ENCODE measurements around the gene MACROD2.
"Not testable (repeated sequence)": the region's sequence is repeated elsewhere in the genome, so short reads cannot be mapped to it uniquely, and the experiment has no call there.

Gene MACROD2

GRCh38 chr20:15515691-15516090 lies 1520.4 kb downstream of the MACROD2 start:
- no peak for DNase-seq

DNA sequence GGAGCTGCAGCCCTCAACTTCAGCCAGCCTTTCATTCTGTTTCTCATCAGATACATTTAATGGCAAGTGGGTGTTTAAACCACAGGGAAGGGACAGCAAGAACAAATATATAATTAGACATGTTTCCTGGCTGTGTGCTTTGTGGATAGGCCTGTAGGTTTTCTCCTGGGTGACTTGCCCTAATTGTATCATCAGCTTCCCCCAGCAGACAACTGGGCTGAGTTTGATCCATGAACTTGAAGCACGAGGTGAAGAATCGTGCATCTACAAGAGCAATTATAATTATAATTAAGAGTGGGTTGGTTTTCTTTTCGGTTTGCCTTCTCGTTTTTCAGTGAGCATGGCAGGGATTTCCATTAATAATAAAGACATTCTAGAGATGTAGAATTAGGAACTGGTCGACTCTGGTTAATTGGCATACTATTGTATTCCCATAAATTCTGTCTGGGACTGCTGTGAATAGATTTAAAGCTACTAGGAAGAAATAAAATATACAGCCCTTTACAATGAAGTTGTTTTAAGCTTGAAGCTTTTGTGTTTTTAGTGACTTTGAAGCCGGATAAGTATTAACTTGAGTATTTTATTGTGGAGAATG lies 1525.7 kb downstream of the MACROD2 start:
- DNase-seq: no peak

DNA sequence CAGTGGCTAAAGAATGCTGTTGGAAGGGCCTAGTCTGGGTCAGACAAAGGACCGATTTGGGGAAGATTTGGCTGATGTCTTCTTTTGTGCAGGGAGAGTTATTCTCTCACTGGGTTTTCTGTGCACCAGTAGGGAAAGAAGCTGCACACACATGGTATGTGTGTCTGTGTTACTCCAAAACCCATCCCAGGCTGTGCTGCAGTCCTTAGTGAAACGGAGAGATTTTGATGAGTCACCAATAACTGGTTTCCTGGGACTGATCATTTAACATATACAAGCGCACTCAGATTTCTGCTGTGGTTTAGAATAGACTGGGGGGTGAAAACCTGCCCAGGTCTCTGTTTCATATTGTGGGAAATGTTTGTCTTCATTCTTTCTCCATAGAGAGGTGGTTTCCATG lies 1528.1 kb downstream of the MACROD2 start:
- DNase-seq: no peak

DNA sequence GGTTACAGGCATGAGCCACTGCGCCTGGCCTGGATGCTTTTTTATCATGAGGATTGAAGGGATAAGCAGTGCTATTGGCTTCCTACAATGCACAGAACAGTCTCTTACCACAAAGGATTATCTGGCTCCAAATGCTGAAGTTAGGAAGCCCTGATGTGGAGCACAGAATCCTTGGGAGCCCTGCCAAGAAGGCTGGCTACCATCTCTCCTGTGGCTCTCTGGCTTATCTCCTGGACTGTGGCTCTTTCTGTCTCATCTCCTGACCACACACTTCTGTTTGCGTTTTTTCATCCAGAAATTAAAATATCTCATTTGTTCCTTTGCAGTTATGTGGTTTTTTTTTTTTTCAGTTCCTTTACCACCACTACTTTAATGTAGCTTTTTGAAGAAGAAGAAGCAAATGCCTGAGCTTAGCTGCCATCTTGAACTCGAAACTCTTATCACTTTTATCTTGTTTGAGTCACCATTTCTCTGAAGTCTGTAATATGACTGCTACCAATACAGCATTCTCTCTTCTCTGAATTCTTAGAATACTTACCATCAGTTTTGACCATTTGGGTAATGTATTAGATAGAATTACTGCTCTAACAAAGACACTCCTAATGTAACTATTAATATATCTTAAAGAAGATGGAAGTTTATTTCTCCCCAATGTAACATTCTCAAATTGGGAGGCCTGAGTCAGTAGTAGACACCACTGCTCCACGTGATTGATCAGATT lies 1533.2 kb downstream of the MACROD2 start:
- DNase-seq: no peak

DNA sequence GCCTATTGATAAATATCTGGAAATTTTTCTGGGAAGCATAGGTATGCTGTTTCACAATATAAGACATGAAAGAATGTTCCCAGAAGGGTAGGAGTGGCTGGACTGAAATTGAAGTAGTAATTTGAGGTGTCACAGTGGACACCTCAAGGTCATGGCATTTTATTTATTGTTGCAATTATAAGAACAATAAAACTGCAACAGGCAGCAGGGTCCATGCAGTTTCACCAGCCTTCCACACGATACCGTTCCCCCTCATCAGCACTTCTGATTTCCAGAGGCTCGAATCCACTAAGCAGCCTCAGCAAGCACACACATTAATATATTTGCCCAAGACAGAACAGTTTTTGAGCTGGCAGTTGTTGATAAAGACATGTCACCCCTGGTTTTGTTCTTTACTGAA lies 1540.5 kb downstream of the MACROD2 start:
- no peak for DNase-seq

GRCh38 chr20:15537200-15537599 lies 1541.9 kb downstream of the MACROD2 start:
- DNase-seq: not testable (repeated sequence)

DNA sequence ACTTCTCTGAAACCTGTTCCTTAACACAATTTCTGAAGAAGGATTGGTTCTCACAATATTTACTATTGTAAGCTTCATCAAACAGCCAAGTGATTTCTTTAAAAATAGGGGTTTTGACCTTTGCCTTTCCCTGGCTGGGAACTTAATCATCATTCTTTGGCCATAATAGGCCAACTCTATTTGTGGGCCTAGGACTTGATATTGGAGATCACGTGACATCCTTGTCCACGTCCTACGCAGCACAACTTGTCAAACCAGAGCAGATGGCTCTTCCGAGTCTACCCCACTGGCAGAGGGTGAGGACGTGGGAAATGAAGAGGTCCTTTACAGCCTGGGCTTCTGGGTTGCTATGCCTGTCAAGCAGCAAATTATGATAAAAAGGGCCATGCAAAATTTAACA lies 1547.3 kb downstream of the MACROD2 start:
- DNase-seq: no peak

DNA sequence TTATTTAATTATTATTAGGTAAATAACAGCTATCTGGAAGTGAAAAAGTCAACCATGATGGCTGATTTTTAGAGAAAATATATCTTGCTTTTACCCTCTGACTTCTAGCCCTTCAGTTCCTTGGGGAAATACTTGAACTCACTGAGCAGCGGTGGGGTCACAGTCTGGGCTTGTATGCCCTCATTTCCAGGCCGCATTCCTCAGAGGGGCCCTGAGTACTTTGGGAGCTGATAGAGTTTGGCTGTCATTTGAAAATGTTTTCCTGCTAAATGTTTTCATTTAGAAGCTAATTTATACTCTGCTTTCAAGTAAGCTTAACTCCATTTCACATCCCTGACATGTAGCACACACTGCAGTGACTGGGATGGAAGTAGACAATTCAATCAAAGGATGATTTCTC lies 1549.4 kb downstream of the MACROD2 start:
- no peak for DNase-seq

DNA sequence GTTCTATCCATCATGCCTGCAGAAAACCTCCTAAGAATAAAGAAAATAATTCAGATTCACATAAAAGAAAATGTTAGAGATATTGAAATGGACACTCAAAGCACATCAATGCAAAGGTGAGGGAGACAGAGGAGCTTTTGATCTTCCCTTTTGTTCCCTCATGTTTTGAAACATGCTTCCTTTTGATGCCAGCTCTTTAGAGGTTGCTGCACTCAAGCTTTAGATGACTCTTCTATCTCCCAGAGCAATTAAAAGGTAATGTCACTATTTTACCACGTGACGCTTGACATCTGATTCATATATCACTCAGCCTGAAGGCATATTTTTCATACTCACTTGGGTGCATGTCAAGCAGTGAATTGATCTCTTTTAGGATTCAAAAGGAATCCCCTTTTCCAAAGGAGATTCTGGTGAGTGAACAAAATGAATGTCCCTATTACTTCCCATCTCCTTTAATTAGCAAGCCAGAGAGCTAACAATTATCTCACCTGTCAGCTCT lies 1551.3 kb downstream of the MACROD2 start:
- DNase-seq: no peak

DNA sequence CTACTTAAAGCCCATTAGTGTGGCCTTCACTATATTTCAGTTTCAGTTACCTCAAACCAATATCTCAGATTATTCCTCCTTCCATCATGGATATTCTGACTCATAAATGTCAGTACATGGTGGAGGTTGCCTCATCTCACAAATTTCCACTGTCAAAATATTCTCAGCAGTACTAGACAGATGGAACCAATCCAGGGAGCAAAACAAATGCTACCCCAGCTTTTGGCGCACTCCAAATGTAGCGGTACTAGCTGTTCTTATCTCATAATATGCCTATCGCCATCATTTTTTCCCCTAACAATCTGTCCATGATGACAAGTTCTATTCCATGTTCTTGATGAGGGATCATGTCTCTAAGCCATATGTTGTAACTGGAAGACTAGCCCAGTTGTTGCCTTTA lies 1551.8 kb downstream of the MACROD2 start:
- no peak for DNase-seq

DNA sequence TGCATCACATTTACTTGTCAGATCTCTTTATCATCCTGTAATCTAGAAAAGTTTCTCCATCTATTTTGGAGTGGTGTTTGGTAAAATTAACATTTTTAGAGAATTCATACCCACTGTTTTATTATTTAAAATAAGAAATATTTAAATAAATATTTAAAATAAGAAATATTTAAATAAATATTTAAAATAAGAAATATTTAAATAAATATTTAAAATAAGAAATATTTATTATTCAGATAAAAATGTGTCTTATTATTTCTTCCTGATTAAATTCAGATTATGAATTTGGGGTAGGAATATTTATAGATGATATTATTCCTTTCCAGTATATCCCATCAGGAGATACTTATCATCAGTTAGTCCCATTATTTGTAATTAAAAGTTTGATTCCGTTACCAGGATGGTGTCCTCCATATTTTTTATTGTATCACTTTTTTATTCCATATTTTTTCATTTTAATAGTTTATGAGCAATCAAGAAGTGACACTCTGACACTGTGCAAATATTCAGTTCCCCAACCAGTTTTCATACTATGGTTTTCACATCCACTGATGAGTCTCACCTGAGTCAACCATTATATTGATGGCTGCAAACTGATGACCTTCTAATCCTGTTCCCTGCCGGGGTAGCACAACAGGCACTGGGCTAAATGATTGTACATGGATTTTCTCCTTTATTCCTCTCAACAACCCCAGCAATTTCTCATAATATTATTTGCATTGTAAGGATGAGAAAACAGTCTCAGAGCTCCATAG lies 1555.0 kb downstream of the MACROD2 start:
- no peak for DNase-seq

DNA sequence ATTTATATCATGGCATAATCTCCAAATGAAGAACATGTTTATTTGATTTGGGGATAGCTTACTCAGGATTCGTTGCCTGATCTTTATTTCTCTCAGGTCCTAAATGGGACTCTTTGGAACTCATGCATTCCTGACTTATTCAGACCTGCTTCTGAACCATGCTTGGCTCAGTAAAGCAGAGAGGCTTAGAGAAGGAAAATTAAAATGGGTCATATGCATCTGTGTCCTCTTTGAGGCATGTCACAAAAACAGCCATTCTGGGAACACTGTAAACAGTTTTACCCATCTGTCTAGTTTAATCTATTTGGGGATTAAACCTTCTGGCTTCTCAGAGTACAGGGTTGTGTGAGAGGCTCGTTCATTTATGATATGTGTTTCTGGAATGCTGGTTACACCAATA lies 1560.6 kb downstream of the MACROD2 start:
- DNase-seq: no peak

- DNase-seq: no peak
Observed at GRCh38 chr20:15556869-15557268, 1561.6 kb downstream of the MACROD2 start.

DNA sequence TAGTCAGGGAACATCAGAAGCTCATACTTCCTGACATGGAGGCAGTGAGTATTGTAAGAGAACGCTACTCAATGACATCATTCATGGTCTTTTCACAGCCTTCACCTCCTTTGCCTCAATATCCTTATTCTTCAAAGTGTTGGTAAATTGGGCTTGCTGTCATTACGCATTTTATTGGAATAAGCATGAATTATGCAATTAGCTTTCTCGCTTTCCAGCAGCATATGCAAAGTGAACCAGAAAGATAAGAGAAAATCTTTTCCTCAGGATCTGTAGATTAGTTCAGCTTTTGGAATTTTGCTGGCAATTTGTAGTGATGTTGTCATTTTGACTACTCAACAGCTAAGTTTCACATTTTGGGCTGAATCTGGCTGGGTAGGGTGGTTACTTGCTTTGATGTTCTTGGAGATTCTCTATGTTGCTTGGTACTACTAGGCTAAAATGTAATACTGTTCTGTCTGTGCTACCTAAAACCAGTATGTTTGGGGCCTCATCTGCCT lies 1565.8 kb downstream of the MACROD2 start:
- DNase-seq: no peak

- no peak for DNase-seq
Observed at GRCh38 chr20:15561707-15562404, 1566.5 kb downstream of the MACROD2 start.

DNA sequence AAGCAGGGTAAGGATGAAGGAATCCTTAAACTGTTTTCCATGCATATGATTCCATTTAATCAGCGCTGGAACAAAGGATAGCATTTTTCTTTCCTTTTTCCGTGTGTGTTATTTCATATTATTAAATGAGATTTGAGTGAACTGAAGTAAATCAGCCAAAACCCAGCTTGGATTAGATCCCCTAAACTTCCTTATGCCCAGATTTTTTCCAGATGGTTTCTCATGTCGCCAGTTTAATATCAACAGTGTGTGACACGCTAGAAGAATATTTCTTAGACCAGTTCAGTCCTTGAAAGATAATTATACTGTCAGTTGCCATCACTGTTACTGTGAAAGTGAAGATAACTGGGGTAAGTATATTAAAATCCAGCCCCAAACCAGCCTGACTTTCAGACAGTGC lies 1568.5 kb downstream of the MACROD2 start:
- DNase-seq: no peak

DNA sequence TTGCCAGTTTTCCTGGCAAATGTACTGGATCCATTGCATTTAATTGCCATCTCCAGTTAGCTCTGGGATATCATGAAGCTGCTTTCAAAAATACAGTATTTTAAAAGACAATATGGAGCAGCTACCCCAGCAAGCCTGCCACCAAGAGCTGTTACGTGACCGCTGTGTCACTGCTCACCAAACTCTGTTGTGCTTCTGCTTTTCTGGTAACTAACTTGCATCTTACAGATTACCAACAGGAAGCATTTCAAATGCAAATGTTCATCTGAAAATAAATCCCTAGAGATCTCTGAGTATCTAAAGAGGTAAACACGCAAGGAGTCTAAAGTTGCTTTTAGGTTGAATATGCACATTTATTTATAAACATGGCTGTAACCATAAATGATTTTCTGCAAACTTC lies 1569.7 kb downstream of the MACROD2 start:
- DNase-seq: no peak

GRCh38 chr20:15565786-15566185 lies 1570.5 kb downstream of the MACROD2 start:
- no peak for DNase-seq

- no peak for DNase-seq
Observed at GRCh38 chr20:15567219-15567618, 1571.9 kb downstream of the MACROD2 start.

DNA sequence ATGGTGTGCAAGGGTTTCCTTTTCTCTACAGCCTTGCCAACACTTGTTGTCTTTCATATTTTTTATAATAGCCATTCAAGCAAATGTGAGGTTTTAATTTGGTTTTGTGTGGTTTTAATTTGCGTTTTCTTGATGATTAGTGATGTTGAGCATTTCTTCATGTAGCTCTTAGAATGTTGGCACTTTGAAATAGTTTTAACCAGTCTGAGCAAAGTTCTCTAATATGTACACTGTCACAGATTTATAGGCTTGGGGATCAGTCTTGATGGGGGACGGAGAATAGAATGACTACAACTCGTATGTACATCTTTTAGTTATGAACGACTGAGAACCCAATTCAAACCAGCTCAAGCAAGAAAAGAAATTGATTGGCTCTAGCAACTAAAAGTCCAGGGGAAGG lies 1574.8 kb downstream of the MACROD2 start:
- DNase-seq: no peak

- DNase-seq: no peak
Observed at GRCh38 chr20:15571056-15571455, 1575.7 kb downstream of the MACROD2 start.

- DNase-seq: no peak
Observed at GRCh38 chr20:15575255-15575654, 1579.9 kb downstream of the MACROD2 start.

GRCh38 chr20:15576411-15576810 lies 1581.1 kb downstream of the MACROD2 start:
- DNase-seq: no peak
